Liver (tissue), 9 donors: ENCODE results near the gene CNOT10. TPM values are rescaled to one million over a fixed set of nuclear protein-coding genes. Genes with fewer than 3 reads are reported as not detected.

Experiments used
- DNase-seq: peaks from one replicate; pipeline ENCODE4 v3.0.0-alpha.2; 2017; ENCODE audit warnings: low spot score
- H3K27ac ChIP-seq, 2 donors: one replicate each; pipeline ENCODE4 v1.7.0; 2013; ENCODE audit warnings: inconsistent platforms in 2 of 2, low read length in 2 of 2, control low read depth in 1 of 2, low read depth in 1 of 2, mild to moderate bottlenecking in 1 of 2
- H3K27me3 ChIP-seq, 4 donors: one replicate each; pipeline versions ENCODE4 v1.6.1 to v1.7.0; 2013; ENCODE audit warnings: low read length in 3 of 4, inconsistent platforms in 1 of 4, mild to moderate bottlenecking in 1 of 4, moderate library complexity in 1 of 4; ENCODE audit not compliant: control insufficient read depth in 4 of 4, insufficient read depth in 4 of 4
- H3K36me3 ChIP-seq, 4 donors: one replicate each; pipeline versions ENCODE4 v1.6.1 to v1.7.0; 2013; ENCODE audit warnings: low read length in 3 of 4, mild to moderate bottlenecking in 3 of 4, low read depth in 1 of 4, moderate library complexity in 1 of 4; ENCODE audit not compliant: control insufficient read depth in 4 of 4, insufficient read depth in 3 of 4
- H3K4me1 ChIP-seq, 4 donors: one replicate each; pipeline versions ENCODE4 v1.6.1 to v1.7.0; 2013; ENCODE audit warnings: low read length in 3 of 4, mild to moderate bottlenecking in 3 of 4, moderate library complexity in 1 of 4; ENCODE audit not compliant: control insufficient read depth in 4 of 4, insufficient read depth in 4 of 4
- H3K4me3 ChIP-seq, 3 donors: one replicate each; pipeline versions ENCODE4 v1.6.1 to v1.7.0; 2013; ENCODE audit warnings: low read length in 3 of 3, control low read depth in 1 of 3, low read depth in 1 of 3, mild to moderate bottlenecking in 1 of 3
- H3K9ac ChIP-seq, 2 donors: one replicate each; pipeline ENCODE4 v1.7.0; 2013; ENCODE audit warnings: low read length in 2 of 2, mild to moderate bottlenecking in 2 of 2, moderate library complexity in 2 of 2, control low read depth in 1 of 2, low read depth in 1 of 2
- H3K9me3 ChIP-seq, 4 donors: one replicate each; pipeline versions ENCODE4 v1.6.1 to v1.7.0; 2013; ENCODE audit warnings: low read length in 3 of 4; ENCODE audit not compliant: control insufficient read depth in 4 of 4
- EGR1 ChIP-seq, 2 donors: IDR thresholded peaks; 2 replicates each; pipeline ENCODE4 v1.6.1; 2016 to 2018; ENCODE audit warnings: antibody characterized with exemption in 2 of 2, low read depth in 2 of 2
- FOXA1 ChIP-seq: IDR thresholded peaks from 2 replicates; pipeline ENCODE4 v1.6.1; 2016; ENCODE audit warnings: antibody characterized with exemption
- FOXA2 ChIP-seq: IDR thresholded peaks from 2 replicates; pipeline ENCODE4 v1.6.1; 2016; ENCODE audit warnings: antibody characterized with exemption
- GABPA ChIP-seq, 2 donors: IDR thresholded peaks in 1 of 2; conservative IDR thresholded peaks in 1 of 2; 2 replicates each; pipeline ENCODE4 v1.6.1; 2016; ENCODE audit warnings: antibody characterized with exemption in 2 of 2, mild to moderate bottlenecking in 1 of 2, moderate library complexity in 1 of 2
- HNF4A ChIP-seq, 2 donors: conservative IDR thresholded peaks; 2 replicates each; pipeline ENCODE4 v1.6.1; 2016; ENCODE audit warnings: antibody characterized with exemption in 2 of 2, mild to moderate bottlenecking in 2 of 2
- HNF4G ChIP-seq: IDR thresholded peaks from 2 replicates; pipeline ENCODE4 v1.6.1; 2016; ENCODE audit warnings: antibody characterized with exemption
- JUND ChIP-seq, 2 donors: IDR thresholded peaks; 2 replicates each; pipeline ENCODE4 v1.6.1; 2016; ENCODE audit warnings: antibody characterized with exemption in 2 of 2
- NR2F2 ChIP-seq: IDR thresholded peaks from 2 replicates; pipeline ENCODE4 v1.6.1; 2016; ENCODE audit warnings: antibody characterized with exemption
- RAD21 ChIP-seq, 2 donors: IDR thresholded peaks; 2 replicates each; pipeline ENCODE4 v1.6.1; 2016; ENCODE audit warnings: antibody characterized with exemption in 2 of 2, mild to moderate bottlenecking in 2 of 2
- RXRA ChIP-seq, 2 donors: IDR thresholded peaks; 2 replicates each; pipeline ENCODE4 v1.6.1; 2017 to 2018; ENCODE audit warnings: antibody characterized with exemption in 2 of 2, mild to moderate bottlenecking in 1 of 2
- TAF1 ChIP-seq: conservative IDR thresholded peaks from 2 replicates; pipeline ENCODE4 v1.6.1; 2016; ENCODE audit warnings: antibody characterized with exemption, mild to moderate bottlenecking
- YY1 ChIP-seq: IDR thresholded peaks from 2 replicates; pipeline ENCODE4 v1.6.1; 2016; ENCODE audit warnings: antibody characterized with exemption, mild to moderate bottlenecking
- WGBS: extraction: QIAGEN DNeasy Blood & Tissue Kit; methylation state at CpG from one replicate; pipeline ENCODE4 v1.1.7; 2013; 5-methylcytosine and 5-hydroxymethylcytosine counted together
- polyA plus RNA-seq, 2 donors: library from polyadenylated mRNA; stranded (reverse) in 1 of 2; unstranded in 1 of 2; fragments of 200-250 nt in 1 of 2; fragments of >200 nt in 1 of 2; fragmentation: Nextera tagmentation in 1 of 2; extraction: Ambion mirVana in 1 of 2; gene quantifications; one replicate each; pipeline versions ENCODE4 v1.2.1 to v1.2.3, GENCODE V29; 2013 to 2015
- total RNA-seq, 2 donors: library from RNA; depleted of rRNA; stranded (reverse); fragments of >200 nt; gene quantifications; one replicate each; pipeline ENCODE4 v1.2.3, GENCODE V29; 2014
- TF ChIP-seq, protein P1 (sequence below): IDR thresholded peaks from 2 replicates; pipeline ENCODE4 v1.6.1; 2016; ENCODE audit warnings: antibody characterized with exemption
- TF ChIP-seq, protein P2 (sequence below): IDR thresholded peaks from 2 replicates; pipeline ENCODE4 v1.6.1; 2016; ENCODE audit warnings: antibody characterized with exemption
- TF ChIP-seq, protein P3 (sequence below): fragments of 150-350 bp; IDR thresholded peaks from 2 replicates; pipeline ENCODE4 v1.5.1; 2017; ENCODE audit warnings: improper control_type of control experiment, low read depth, low read length; ENCODE audit not compliant: missing input control
- TF ChIP-seq, protein P4 (sequence below): IDR thresholded peaks from 2 replicates; pipeline ENCODE4 v1.6.1; 2016; ENCODE audit warnings: antibody characterized with exemption
- TF ChIP-seq, protein P5 (sequence below): IDR thresholded peaks from 2 replicates; pipeline ENCODE4 v1.6.1; 2016; ENCODE audit warnings: antibody characterized with exemption, mild to moderate bottlenecking
- donor health status: healthy.
- donor health status: healthy.
- donor health status: healthy.
- donor health status: healthy.
- donor health status: healthy.

The CNOT10 gene
- total and polyA plus RNA-seq, 4 donors: 6.7 to 19.6 (median 11.1) TPM

DNA sequence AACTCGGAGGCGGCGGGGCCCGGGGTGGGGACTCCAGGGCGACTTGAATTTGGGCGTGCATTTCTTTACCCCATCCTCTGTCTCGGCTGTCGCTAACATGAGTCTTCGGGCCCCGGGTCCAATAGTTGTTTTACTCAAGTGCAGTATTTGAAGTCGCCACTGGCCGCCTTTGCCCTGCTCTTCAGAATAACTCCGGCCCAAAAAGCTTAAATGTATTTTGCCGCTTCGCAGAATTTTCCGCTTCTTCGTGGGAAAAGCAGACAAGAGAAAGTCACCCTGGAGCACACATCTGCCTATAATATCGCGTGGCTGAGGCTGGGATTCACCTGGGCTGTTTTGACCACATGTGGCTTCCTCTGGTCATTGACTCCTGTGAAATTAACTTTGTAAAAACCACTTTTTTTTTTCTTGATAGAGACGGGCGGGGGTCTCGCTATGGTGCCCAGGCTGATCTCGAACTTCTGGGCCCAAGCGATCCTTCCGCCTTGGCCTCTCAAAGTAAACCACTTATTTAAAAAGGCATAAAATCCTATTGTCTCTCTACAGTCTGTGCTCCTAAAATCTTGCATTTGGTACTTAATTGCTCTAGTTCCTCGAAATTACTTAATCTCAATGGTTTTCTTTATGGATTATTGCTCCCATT lies 676 bp downstream of the CNOT10 start:
- Histone ChIP-seq H3K36me3 (no peaks in the 10 kb centered on the region), H3K27me3 (no peaks in the 10 kb centered on the region), H3K9me3 (no peaks in the 10 kb centered on the region), H3K4me1 (peaks cover 3 to 17% (median 13%) of the 10 kb centered on the region in 4 donors), H3K9ac (peak overlapping the region; percentile 62 to 81), H3K4me3 (peak overlapping the region; percentile 71 to 97 (median 73)), H3K27ac (peak overlapping the region; percentile 72 to 85)
- no peak for DNase-seq
- no peak for TF ChIP-seq FOXA2
- TF ChIP-seq, protein P1, sequence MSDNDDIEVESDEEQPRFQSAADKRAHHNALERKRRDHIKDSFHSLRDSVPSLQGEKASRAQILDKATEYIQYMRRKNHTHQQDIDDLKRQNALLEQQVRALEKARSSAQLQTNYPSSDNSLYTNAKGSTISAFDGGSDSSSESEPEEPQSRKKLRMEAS: no peak
- TF ChIP-seq EGR1 (IDR thresholded peaks at IDR 0.05; ENCODE audit: low read depth in 2 of 2): no peak
- TF ChIP-seq, protein P2, sequence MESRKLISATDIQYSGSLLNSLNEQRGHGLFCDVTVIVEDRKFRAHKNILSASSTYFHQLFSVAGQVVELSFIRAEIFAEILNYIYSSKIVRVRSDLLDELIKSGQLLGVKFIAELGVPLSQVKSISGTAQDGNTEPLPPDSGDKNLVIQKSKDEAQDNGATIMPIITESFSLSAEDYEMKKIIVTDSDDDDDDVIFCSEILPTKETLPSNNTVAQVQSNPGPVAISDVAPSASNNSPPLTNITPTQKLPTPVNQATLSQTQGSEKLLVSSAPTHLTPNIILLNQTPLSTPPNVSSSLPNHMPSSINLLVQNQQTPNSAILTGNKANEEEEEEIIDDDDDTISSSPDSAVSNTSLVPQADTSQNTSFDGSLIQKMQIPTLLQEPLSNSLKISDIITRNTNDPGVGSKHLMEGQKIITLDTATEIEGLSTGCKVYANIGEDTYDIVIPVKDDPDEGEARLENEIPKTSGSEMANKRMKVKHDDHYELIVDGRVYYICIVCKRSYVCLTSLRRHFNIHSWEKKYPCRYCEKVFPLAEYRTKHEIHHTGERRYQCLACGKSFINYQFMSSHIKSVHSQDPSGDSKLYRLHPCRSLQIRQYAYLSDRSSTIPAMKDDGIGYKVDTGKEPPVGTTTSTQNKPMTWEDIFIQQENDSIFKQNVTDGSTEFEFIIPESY: no peak
- TF ChIP-seq RXRA (IDR thresholded peaks at IDR 0.05): no peak
- TF ChIP-seq JUND (IDR thresholded peaks at IDR 0.05): no peak
- TF ChIP-seq HNF4A (conservative IDR thresholded peaks at IDR 0.05): no peak
- no peak for TF ChIP-seq NR2F2
- TF ChIP-seq RAD21 (IDR thresholded peaks at IDR 0.05): no peak
- TF ChIP-seq, protein P3, sequence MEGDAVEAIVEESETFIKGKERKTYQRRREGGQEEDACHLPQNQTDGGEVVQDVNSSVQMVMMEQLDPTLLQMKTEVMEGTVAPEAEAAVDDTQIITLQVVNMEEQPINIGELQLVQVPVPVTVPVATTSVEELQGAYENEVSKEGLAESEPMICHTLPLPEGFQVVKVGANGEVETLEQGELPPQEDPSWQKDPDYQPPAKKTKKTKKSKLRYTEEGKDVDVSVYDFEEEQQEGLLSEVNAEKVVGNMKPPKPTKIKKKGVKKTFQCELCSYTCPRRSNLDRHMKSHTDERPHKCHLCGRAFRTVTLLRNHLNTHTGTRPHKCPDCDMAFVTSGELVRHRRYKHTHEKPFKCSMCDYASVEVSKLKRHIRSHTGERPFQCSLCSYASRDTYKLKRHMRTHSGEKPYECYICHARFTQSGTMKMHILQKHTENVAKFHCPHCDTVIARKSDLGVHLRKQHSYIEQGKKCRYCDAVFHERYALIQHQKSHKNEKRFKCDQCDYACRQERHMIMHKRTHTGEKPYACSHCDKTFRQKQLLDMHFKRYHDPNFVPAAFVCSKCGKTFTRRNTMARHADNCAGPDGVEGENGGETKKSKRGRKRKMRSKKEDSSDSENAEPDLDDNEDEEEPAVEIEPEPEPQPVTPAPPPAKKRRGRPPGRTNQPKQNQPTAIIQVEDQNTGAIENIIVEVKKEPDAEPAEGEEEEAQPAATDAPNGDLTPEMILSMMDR: no peak
- no peak for TF ChIP-seq HNF4G
- TF ChIP-seq TAF1: no peak
- TF ChIP-seq FOXA1: no peak
- TF ChIP-seq, protein P4, sequence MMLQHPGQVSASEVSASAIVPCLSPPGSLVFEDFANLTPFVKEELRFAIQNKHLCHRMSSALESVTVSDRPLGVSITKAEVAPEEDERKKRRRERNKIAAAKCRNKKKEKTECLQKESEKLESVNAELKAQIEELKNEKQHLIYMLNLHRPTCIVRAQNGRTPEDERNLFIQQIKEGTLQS: no peak
- no peak for TF ChIP-seq GABPA (IDR thresholded peaks at IDR 0.05 in 1 of 2, conservative IDR thresholded peaks at IDR 0.05 in 1 of 2)
- no peak for TF ChIP-seq YY1
- TF ChIP-seq, protein P5, sequence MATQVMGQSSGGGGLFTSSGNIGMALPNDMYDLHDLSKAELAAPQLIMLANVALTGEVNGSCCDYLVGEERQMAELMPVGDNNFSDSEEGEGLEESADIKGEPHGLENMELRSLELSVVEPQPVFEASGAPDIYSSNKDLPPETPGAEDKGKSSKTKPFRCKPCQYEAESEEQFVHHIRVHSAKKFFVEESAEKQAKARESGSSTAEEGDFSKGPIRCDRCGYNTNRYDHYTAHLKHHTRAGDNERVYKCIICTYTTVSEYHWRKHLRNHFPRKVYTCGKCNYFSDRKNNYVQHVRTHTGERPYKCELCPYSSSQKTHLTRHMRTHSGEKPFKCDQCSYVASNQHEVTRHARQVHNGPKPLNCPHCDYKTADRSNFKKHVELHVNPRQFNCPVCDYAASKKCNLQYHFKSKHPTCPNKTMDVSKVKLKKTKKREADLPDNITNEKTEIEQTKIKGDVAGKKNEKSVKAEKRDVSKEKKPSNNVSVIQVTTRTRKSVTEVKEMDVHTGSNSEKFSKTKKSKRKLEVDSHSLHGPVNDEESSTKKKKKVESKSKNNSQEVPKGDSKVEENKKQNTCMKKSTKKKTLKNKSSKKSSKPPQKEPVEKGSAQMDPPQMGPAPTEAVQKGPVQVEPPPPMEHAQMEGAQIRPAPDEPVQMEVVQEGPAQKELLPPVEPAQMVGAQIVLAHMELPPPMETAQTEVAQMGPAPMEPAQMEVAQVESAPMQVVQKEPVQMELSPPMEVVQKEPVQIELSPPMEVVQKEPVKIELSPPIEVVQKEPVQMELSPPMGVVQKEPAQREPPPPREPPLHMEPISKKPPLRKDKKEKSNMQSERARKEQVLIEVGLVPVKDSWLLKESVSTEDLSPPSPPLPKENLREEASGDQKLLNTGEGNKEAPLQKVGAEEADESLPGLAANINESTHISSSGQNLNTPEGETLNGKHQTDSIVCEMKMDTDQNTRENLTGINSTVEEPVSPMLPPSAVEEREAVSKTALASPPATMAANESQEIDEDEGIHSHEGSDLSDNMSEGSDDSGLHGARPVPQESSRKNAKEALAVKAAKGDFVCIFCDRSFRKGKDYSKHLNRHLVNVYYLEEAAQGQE: no peak
- 9% methylated on average over 26 of the region's 26 CpGs for WGBS
